HFFc6 (cell line): Measurements from ENCODE around the gene SNX14. TPM values are rescaled to one million over a fixed set of nuclear protein-coding genes. Genes with fewer than 3 reads are reported as not detected.
A peak's percentile ranks its signal among the peaks of the same experiment; 100 is the strongest.

Source experiments
- DNase-seq: peaks from one replicate; pipeline ENCODE4 v3.0.0-alpha.2; 2018
- H3K27ac Mint-ChIP-seq: 2 replicates; pipeline ENCODE4 v1.8.0; 2020; ENCODE audit warnings: mild to moderate bottlenecking, mixed read lengths
- H3K27me3 Mint-ChIP-seq: 2 replicates; pipeline ENCODE4 v1.8.0; 2021; ENCODE audit warnings: mild to moderate bottlenecking, moderate library complexity, mixed read lengths; ENCODE audit not compliant: insufficient read depth
- H3K36me3 Mint-ChIP-seq: 2 replicates; pipeline ENCODE4 v1.8.0; 2021; ENCODE audit warnings: low read depth, mixed read lengths
- H3K4me1 Mint-ChIP-seq: 2 replicates; pipeline ENCODE4 v1.8.0; 2020; ENCODE audit warnings: low read depth, mixed read lengths
- H3K4me3 Mint-ChIP-seq: 2 replicates; pipeline ENCODE4 v1.8.0; 2020; ENCODE audit warnings: mild to moderate bottlenecking, moderate library complexity, mixed read lengths
- H3K9me3 Mint-ChIP-seq: 2 replicates; pipeline ENCODE4 v1.8.0; 2020; ENCODE audit warnings: mild to moderate bottlenecking, mixed read lengths
- CTCF ChIP-seq: fragments of 200-600 bp; sonication (generic); IDR thresholded peaks from 2 replicates; pipeline ENCODE4 v1.5.0; 2021; ENCODE audit warnings: antibody characterized with exemption, mild to moderate bottlenecking
- total RNA-seq, 6 experiments: library from RNA; stranded (reverse); fragmentation: NEBNext Ultra II Directional; extraction: Animal tissue kit (Norgen Biotek cat#: 25700); gene quantifications; 2 replicates in 1 of 6; 3 replicates in 5 of 6; pipeline ENCODE4 v1.2.3, GENCODE V29; 2021

SNX14 gene
- total RNA-seq, 6 experiments from 2014 or later = 60.9 to 69.3 (median 65.3) TPM

GRCh38 chr6:85464722-85465150 lies 128.9 kb downstream of the SNX14 start:
- peak; percentile 95 for DNase-seq
- peaks cover 4% of the 10 kb centered on the region for H3K27me3 Mint-ChIP-seq
- TF ChIP-seq CTCF = no peak
- H3K27ac Mint-ChIP-seq = peak overlapping the region; percentile 98
- H3K4me1 Mint-ChIP-seq = peaks cover 98% of the 10 kb centered on the region
- peaks cover 42% of the 10 kb centered on the region for H3K36me3 Mint-ChIP-seq
- H3K9me3 Mint-ChIP-seq = no peaks in the 10 kb centered on the region
- H3K4me3 Mint-ChIP-seq = peak overlapping the region; percentile 81

GRCh38 chr6:85464260-85464644 lies 129.4 kb downstream of the SNX14 start:
- Mint-ChIP-seq H3K4me3 (peak overlapping the region; percentile 81), H3K27me3 (peaks cover 4% of the 10 kb centered on the region), H3K27ac (peak overlapping the region; percentile 98), H3K9me3 (no peaks in the 10 kb centered on the region), H3K4me1 (peaks cover 98% of the 10 kb centered on the region), H3K36me3 (peaks cover 39% of the 10 kb centered on the region)
- TF ChIP-seq CTCF = no peak
- DNase-seq = peak; percentile 96

GRCh38 chr6:85463621-85464259 lies 129.9 kb downstream of the SNX14 start:
- peaks cover 4% of the 10 kb centered on the region; the same call in 1 of the 2 replicates for H3K27me3 Mint-ChIP-seq
- H3K27ac Mint-ChIP-seq = peak overlapping the region; percentile 98
- peaks cover 98% of the 10 kb centered on the region for H3K4me1 Mint-ChIP-seq
- H3K36me3 Mint-ChIP-seq = peaks cover 36% of the 10 kb centered on the region
- peak overlapping the region; percentile 81 for H3K4me3 Mint-ChIP-seq
- no peaks in the 10 kb centered on the region for H3K9me3 Mint-ChIP-seq
- no peak for DNase-seq
- TF ChIP-seq CTCF = no peak

GRCh38 chr6:85462673-85463072 lies 131.0 kb downstream of the SNX14 start:
- Mint-ChIP-seq H3K27me3 (peaks cover 4% of the 10 kb centered on the region; the same call in 1 of the 2 replicates), H3K27ac (peak overlapping the region; percentile 98), H3K4me1 (peaks cover 98% of the 10 kb centered on the region), H3K4me3 (peak overlapping the region; percentile 74; the same call in 1 of the 2 replicates), H3K9me3 (no peaks in the 10 kb centered on the region), H3K36me3 (peaks cover 27% of the 10 kb centered on the region)
- DNase-seq = no peak
- no peak for TF ChIP-seq CTCF

GRCh38 chr6:85461798-85462170 lies 131.9 kb downstream of the SNX14 start:
- Mint-ChIP-seq H3K4me3 (peak overlapping the region; percentile 54), H3K27me3 (peaks cover 4% of the 10 kb centered on the region; the same call in 1 of the 2 replicates), H3K9me3 (no peaks in the 10 kb centered on the region), H3K27ac (peak overlapping the region; percentile 98), H3K4me1 (peaks cover 100% of the 10 kb centered on the region), H3K36me3 (peaks cover 34% of the 10 kb centered on the region)
- DNase-seq = no peak
- no peak for TF ChIP-seq CTCF
